Right cardiac atrium (tissue), 5 donors: ENCODE data around the gene SENP3. TPM values are rescaled to one million over a fixed set of nuclear protein-coding genes. Genes with fewer than 3 reads are reported as not detected.

Experiments
- ATAC-seq, 2 donors: fragments of 200-7000 bp; cut with Tn5 transposase; one replicate each; pipeline versions ENCODE4 v1.8.0 to v1.9.1; 2020; ENCODE audit warnings: moderate library complexity in 2 of 2, mild to moderate bottlenecking in 1 of 2
- DNase-seq, 3 donors: peaks; one replicate each; pipeline ENCODE4 v3.0.0-alpha.2; 2020
- H3K27ac ChIP-seq: one replicate; pipeline ENCODE4 v1.5.1; 2013; ENCODE audit warnings: mild to moderate bottlenecking, low read length, control low read depth, moderate library complexity
- H3K27me3 ChIP-seq: one replicate; pipeline ENCODE4 v1.6.1; 2013; ENCODE audit not compliant: control insufficient read depth, insufficient read depth
- H3K4me1 ChIP-seq: one replicate; pipeline ENCODE4 v1.6.1; 2013; ENCODE audit warnings: low read length; ENCODE audit not compliant: control insufficient read depth, insufficient read depth
- H3K4me3 ChIP-seq: one replicate; pipeline ENCODE4 v1.5.1; 2013; ENCODE audit warnings: low read length, control low read depth
- H3K9me3 ChIP-seq: one replicate; pipeline ENCODE4 v1.6.1; 2013; ENCODE audit warnings: low read length; ENCODE audit not compliant: control insufficient read depth
- WGBS: extraction: QIAGEN DNeasy Blood & Tissue Kit; methylation state at CpG from one replicate; pipeline ENCODE4 v1.1.7; 2013; 5-methylcytosine and 5-hydroxymethylcytosine counted together
- intact Hi-C, 4 donors: fragments of 100-400 bp; cut with DNase I; formaldehyde crosslinking; loops; one replicate each; pipeline versions ENCODE4 v1.11.0 to v1.14.0; 2022 to 2023
- polyA plus RNA-seq: library from polyadenylated mRNA; stranded (reverse); fragments of 200-250 nt; gene quantifications from one replicate; pipeline ENCODE4 v1.2.3, GENCODE V29; 2013
- total RNA-seq, 4 donors: library from RNA; stranded (reverse); fragmentation: NEBNext Ultra II Directional; extraction: Animal tissue kit (Norgen Biotek cat#: 25700); gene quantifications; one replicate each; pipeline ENCODE4 v1.2.1, GENCODE V29; 2021
- donor health status: healthy with polysubstance abuse.
- donor health status: DM: no; HTN: yes; CAD: no.
- donor health status: DM: no; HTN: no; CAD: no.
- donor health status: DM: no; HTN: yes; CAD: no; lungs with severe emphysema.
- donor health status: DM: yes; HTN: yes; CAD: no.

Gene SENP3
- total and polyA plus RNA-seq, 5 donors: 27.2 to 45.2 (median 35.1) TPM

GRCh38 chr17:7610641-7611040 lies 48.9 kb downstream of the SENP3 start:
- intact Hi-C loops: no loop called here
- Histone ChIP-seq H3K27me3 (no peaks in the 10 kb centered on the region), H3K4me3 (no peak overlapping the region), H3K27ac (no peak overlapping the region), H3K9me3 (no peaks in the 10 kb centered on the region), H3K4me1 (peaks cover 3% of the 10 kb centered on the region)
- 98% methylated on average over 2 of the region's 2 CpGs for WGBS
- no peak for ATAC-seq
- no peak for DNase-seq

- no peak overlapping the region for H3K4me3 ChIP-seq
- DNase-seq (no peak), ATAC-seq (no peak)
- H3K9me3 ChIP-seq: no peaks in the 10 kb centered on the region
- peaks cover 3% of the 10 kb centered on the region for H3K4me1 ChIP-seq
- no peaks in the 10 kb centered on the region for H3K27me3 ChIP-seq
- peak overlapping the region; percentile 32 for H3K27ac ChIP-seq
- intact Hi-C loops: no loop called here
- WGBS: 49% methylated on average over 3 of the region's 3 CpGs
Observed at GRCh38 chr17:7611635-7612293, 50.0 kb downstream of the SENP3 start.

- WGBS: 88% methylated on average over 1 of the region's 1 CpG
- no peak for ATAC-seq
- peaks cover 3% of the 10 kb centered on the region for H3K4me1 ChIP-seq
- peak overlapping the region; percentile 32 for H3K27ac ChIP-seq
- H3K9me3 ChIP-seq: no peaks in the 10 kb centered on the region
- intact Hi-C loops: no loop called here
- DNase-seq: no peak
- H3K27me3 ChIP-seq: no peaks in the 10 kb centered on the region
- H3K4me3 ChIP-seq: no peak overlapping the region
Observed at GRCh38 chr17:7612294-7612640, 50.5 kb downstream of the SENP3 start.

- peak overlapping the region; percentile 86 for H3K27ac ChIP-seq
- H3K9me3 ChIP-seq: no peaks in the 10 kb centered on the region
- H3K4me1 ChIP-seq: peaks cover 3% of the 10 kb centered on the region
- H3K27me3 ChIP-seq: no peaks in the 10 kb centered on the region
- peak overlapping the region; percentile 66 for H3K4me3 ChIP-seq
- ATAC-seq (no peak), DNase-seq (no peak)
- intact Hi-C loops: no loop called here
- WGBS: 7% methylated on average over 20 of the region's 20 CpGs
Observed at GRCh38 chr17:7613769-7614424, 52.2 kb downstream of the SENP3 start.

GRCh38 chr17:7614425-7615264 lies 52.9 kb downstream of the SENP3 start, which contains the start of gene FXR2:
TSS of gene FXR2 (minus strand) at chr17:7614897. CDS start at chr17:7614532, 365 bp downstream.
- Histone ChIP-seq H3K27me3 (no peaks in the 10 kb centered on the region), H3K4me3 (peak within 1 kb of the TSS; percentile 66), H3K9me3 (no peaks in the 10 kb centered on the region), H3K27ac (peak within 1 kb of the TSS; percentile 86), H3K4me1 (peaks cover 3% of the 10 kb centered on the region)
- peak; percentile 100 for DNase-seq
- ATAC-seq: peak; percentile 99
- under 1% methylated on average over 92 of the region's 93 CpGs for WGBS
- intact Hi-C loops: no loop called here

- H3K9me3 ChIP-seq: no peaks in the 10 kb centered on the region
- peaks cover 3% of the 10 kb centered on the region for H3K4me1 ChIP-seq
- 8% methylated on average over 28 of the region's 28 CpGs for WGBS
- DNase-seq: no peak
- peak overlapping the region; percentile 55 for H3K27ac ChIP-seq
- H3K27me3 ChIP-seq: no peaks in the 10 kb centered on the region
- intact Hi-C loops: no loop called here
- no peak for ATAC-seq
- H3K4me3 ChIP-seq: peak overlapping the region; percentile 29
Observed at GRCh38 chr17:7615265-7615747, 53.6 kb downstream of the SENP3 start.

- Histone ChIP-seq H3K27me3 (no peaks in the 10 kb centered on the region), H3K9me3 (no peaks in the 10 kb centered on the region), H3K4me3 (no peak overlapping the region), H3K27ac (no peak overlapping the region), H3K4me1 (no peaks in the 10 kb centered on the region)
- WGBS: 75% methylated on average over 5 of the region's 5 CpGs
- intact Hi-C loops: no loop called here
- ATAC-seq (no peak), DNase-seq (no peak)
Observed at GRCh38 chr17:7618608-7619007, 56.9 kb downstream of the SENP3 start.

GRCh38 chr17:7620835-7621234 lies 59.1 kb downstream of the SENP3 start:
- no peaks in the 10 kb centered on the region for H3K27me3 ChIP-seq
- no peak overlapping the region for H3K27ac ChIP-seq
- H3K9me3 ChIP-seq: no peaks in the 10 kb centered on the region
- no peaks in the 10 kb centered on the region for H3K4me1 ChIP-seq
- no peak for DNase-seq
- WGBS: 95% methylated on average over 8 of the region's 8 CpGs
- intact Hi-C loops: no loop called here
- no peak for ATAC-seq
- H3K4me3 ChIP-seq: no peak overlapping the region

Other genes with a start within 250 kb of the SENP3 start
Only the 30 nearest of the 31 such genes appear.
- gene NEURL4, start 232.6 kb upstream of the SENP3 start, total RNA-seq: 10 to 100 TPM; 28.3 to 33.4 (median 30.6) TPM
- 23.8 TPM for gene NEURL4, start 232.6 kb upstream of the SENP3 start, polyA plus RNA-seq
- 10 to 100 TPM; 15.0 to 26.4 (median 20.8) TPM for gene ACAP1, start 225.4 kb upstream of the SENP3 start, total RNA-seq
- gene ACAP1, start 225.4 kb upstream of the SENP3 start, polyA plus RNA-seq: 8.8 TPM
- gene KCTD11, start 209.8 kb upstream of the SENP3 start, total RNA-seq: 1 to 10 TPM; 4.7 to 6.7 (median 6.5) TPM
- gene KCTD11, start 209.8 kb upstream of the SENP3 start, polyA plus RNA-seq: 7.8 TPM
- not detected for gene TMEM95, start 206.8 kb upstream of the SENP3 start, total RNA-seq
- gene TMEM95, start 206.8 kb upstream of the SENP3 start, polyA plus RNA-seq: not detected
- 1 to 10 TPM; 2.1 to 3.6 (median 3.4) TPM for gene TNK1, start 180.8 kb upstream of the SENP3 start, total RNA-seq
- 1.7 TPM for gene TNK1, start 180.8 kb upstream of the SENP3 start, polyA plus RNA-seq
- 10 to 100 TPM; 19.8 to 25.0 (median 22.9) TPM for gene PLSCR3, start 167.4 kb upstream of the SENP3 start, total RNA-seq
- 25.9 TPM for gene PLSCR3, start 167.4 kb upstream of the SENP3 start, polyA plus RNA-seq
- gene TMEM256, start 157.8 kb upstream of the SENP3 start, total RNA-seq: 100 to 1,000 TPM in 1 of 4 donors, 10 to 100 TPM in 3; 79.6 to 105 (median 97.3) TPM
- 210 TPM for gene TMEM256, start 157.8 kb upstream of the SENP3 start, polyA plus RNA-seq
- gene NLGN2, start 154.1 kb upstream of the SENP3 start, total RNA-seq: 10 to 100 TPM; 10.7 to 15.7 (median 14.1) TPM
- gene NLGN2, start 154.1 kb upstream of the SENP3 start, polyA plus RNA-seq: 6.9 TPM
- not detected for gene SPEM1, start 141.6 kb upstream of the SENP3 start, total RNA-seq
- gene SPEM1, start 141.6 kb upstream of the SENP3 start, polyA plus RNA-seq: not detected
- not detected for gene SPEM2, start 136.3 kb upstream of the SENP3 start, total RNA-seq
- not detected for gene SPEM2, start 136.3 kb upstream of the SENP3 start, polyA plus RNA-seq
- gene SPEM3, start 133.1 kb upstream of the SENP3 start, total RNA-seq: not detected
- not detected for gene SPEM3, start 133.1 kb upstream of the SENP3 start, polyA plus RNA-seq
- 1 to 10 TPM; 2.2 to 2.5 (median 2.3) TPM for gene TMEM102, start 126.5 kb upstream of the SENP3 start, total RNA-seq
- 2.1 TPM for gene TMEM102, start 126.5 kb upstream of the SENP3 start, polyA plus RNA-seq
- gene FGF11, start 122.4 kb upstream of the SENP3 start, total RNA-seq: 10 to 100 TPM; 13.9 to 34.8 (median 23.9) TPM
- 31.7 TPM for gene FGF11, start 122.4 kb upstream of the SENP3 start, polyA plus RNA-seq
- 10 to 100 TPM; 11.4 to 15.6 (median 13.1) TPM for gene CHRNB1, start 116.9 kb upstream of the SENP3 start, total RNA-seq
- 16.1 TPM for gene CHRNB1, start 116.9 kb upstream of the SENP3 start, polyA plus RNA-seq
- gene ZBTB4, start 82.3 kb upstream of the SENP3 start, total RNA-seq: 10 to 100 TPM; 73.6 to 86.2 (median 82.2) TPM
- gene ZBTB4, start 82.3 kb upstream of the SENP3 start, polyA plus RNA-seq: 41.7 TPM
- not detected for gene SLC35G6, start 80.5 kb upstream of the SENP3 start, total RNA-seq
- not detected for gene SLC35G6, start 80.5 kb upstream of the SENP3 start, polyA plus RNA-seq
- gene POLR2A, start 77.6 kb upstream of the SENP3 start, total RNA-seq: 10 to 100 TPM; 41.9 to 51.4 (median 47.4) TPM
- 22.3 TPM for gene POLR2A, start 77.6 kb upstream of the SENP3 start, polyA plus RNA-seq
- gene TNFSF12, start 12.9 kb upstream of the SENP3 start, total RNA-seq: 10 to 100 TPM; 42.9 to 52.0 (median 47.5) TPM
- 58.4 TPM for gene TNFSF12, start 12.9 kb upstream of the SENP3 start, polyA plus RNA-seq
- gene TNFSF13, start 3.2 kb upstream of the SENP3 start, total RNA-seq: 10 to 100 TPM; 14.6 to 19.9 (median 15.7) TPM
- gene TNFSF13, start 3.2 kb upstream of the SENP3 start, polyA plus RNA-seq: 15.3 TPM
- 10 to 100 TPM; 34.6 to 45.6 (median 44.1) TPM for gene CD68, start 17.7 kb downstream of the SENP3 start, total RNA-seq
- 19.4 TPM for gene CD68, start 17.7 kb downstream of the SENP3 start, polyA plus RNA-seq
- 10 to 100 TPM; 19.3 to 32.7 (median 29.4) TPM for gene MPDU1, start 21.9 kb downstream of the SENP3 start, total RNA-seq
- 43.7 TPM for gene MPDU1, start 21.9 kb downstream of the SENP3 start, polyA plus RNA-seq
- 1 to 10 TPM; 5.4 to 6.2 (median 5.9) TPM for gene SOX15, start 28.2 kb downstream of the SENP3 start, total RNA-seq
- gene SOX15, start 28.2 kb downstream of the SENP3 start, polyA plus RNA-seq: 7.0 TPM
- 100 to 1,000 TPM in 1 of 4 donors, 10 to 100 TPM in 3; 78.9 to 109 (median 87.2) TPM for gene FXR2, start 53.0 kb downstream of the SENP3 start, total RNA-seq
- gene FXR2, start 53.0 kb downstream of the SENP3 start, polyA plus RNA-seq: 79.3 TPM
- gene SAT2, start 65.9 kb downstream of the SENP3 start, total RNA-seq: 100 to 1,000 TPM in 2 of 4 donors, 10 to 100 TPM in 2; 85.1 to 117 (median 93.7) TPM
- gene SAT2, start 65.9 kb downstream of the SENP3 start, polyA plus RNA-seq: 141 TPM
- 1 to 10 TPM in 1 of 4 donors, under 1 TPM in 2, not detected in 1; 0.71 to 1.2 (median 0.82) TPM for gene SHBG, start 68.2 kb downstream of the SENP3 start, total RNA-seq
- gene SHBG, start 68.2 kb downstream of the SENP3 start, polyA plus RNA-seq: 0.57 TPM
- gene ATP1B2, start 89.0 kb downstream of the SENP3 start, total RNA-seq: 10 to 100 TPM in 1 of 4 donors, 1 to 10 TPM in 3; 3.1 to 10.2 (median 5.3) TPM
- 2.8 TPM for gene ATP1B2, start 89.0 kb downstream of the SENP3 start, polyA plus RNA-seq
- 10 to 100 TPM; 13.2 to 16.3 (median 14.2) TPM for gene TP53, start 125.6 kb downstream of the SENP3 start, total RNA-seq
- gene TP53, start 125.6 kb downstream of the SENP3 start, polyA plus RNA-seq: 6.1 TPM
- gene WRAP53, start 126.6 kb downstream of the SENP3 start, total RNA-seq: 1 to 10 TPM; 4.0 to 6.3 (median 4.9) TPM
- 5.1 TPM for gene WRAP53, start 126.6 kb downstream of the SENP3 start, polyA plus RNA-seq
- gene EFNB3, start 143.3 kb downstream of the SENP3 start, total RNA-seq: under 1 TPM; 0.31 to 0.97 (median 0.54) TPM
- 0.59 TPM for gene EFNB3, start 143.3 kb downstream of the SENP3 start, polyA plus RNA-seq
- under 1 TPM in 3 of 4 donors, not detected in 1; 0.03 to 0.22 (median 0.06) TPM for gene DNAH2, start 155.8 kb downstream of the SENP3 start, total RNA-seq
- gene DNAH2, start 155.8 kb downstream of the SENP3 start, polyA plus RNA-seq: 0.11 TPM